Astrocyte of the hippocampus (primary cell): ENCODE data around the gene SPRTN.

ENCODE experiments used
- DNase-seq: peaks from one replicate; pipeline ENCODE4 v3.0.0; 2011; ENCODE audit warnings: low read depth, low spot score

The SPRTN gene

DNA sequence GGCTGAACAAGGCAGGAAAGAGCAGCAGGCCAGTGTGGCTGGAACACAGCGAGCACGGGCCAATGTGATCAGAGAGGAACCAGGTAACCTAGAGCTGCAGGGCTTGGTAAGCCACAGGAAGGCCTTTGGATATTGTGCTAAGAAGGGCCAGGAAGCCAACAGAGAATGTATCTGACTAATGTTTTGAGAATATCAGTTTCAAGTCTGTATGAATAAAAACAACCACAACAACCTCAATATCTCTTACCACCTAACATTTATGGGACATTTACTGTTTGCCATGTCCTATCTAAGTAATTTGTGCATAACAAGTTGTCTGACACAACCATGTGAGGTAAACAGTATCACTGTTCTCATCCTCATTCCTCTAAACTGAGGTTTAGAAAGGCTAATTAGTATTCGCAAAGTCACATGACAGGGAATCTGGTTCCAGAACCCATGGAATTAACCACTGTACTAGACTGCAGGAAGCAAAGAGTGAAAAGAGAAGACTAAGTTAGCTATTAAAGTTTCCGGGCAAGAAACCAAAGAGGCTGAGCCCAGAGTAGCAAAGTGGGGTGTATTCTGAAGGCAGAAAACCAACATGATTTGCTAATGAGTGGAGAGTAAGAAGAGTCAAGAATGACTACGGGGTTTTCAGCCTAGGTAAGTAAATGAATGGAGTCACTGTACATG is 38.9 kb downstream of the SPRTN start:
- DNase-seq = no peak

DNA sequence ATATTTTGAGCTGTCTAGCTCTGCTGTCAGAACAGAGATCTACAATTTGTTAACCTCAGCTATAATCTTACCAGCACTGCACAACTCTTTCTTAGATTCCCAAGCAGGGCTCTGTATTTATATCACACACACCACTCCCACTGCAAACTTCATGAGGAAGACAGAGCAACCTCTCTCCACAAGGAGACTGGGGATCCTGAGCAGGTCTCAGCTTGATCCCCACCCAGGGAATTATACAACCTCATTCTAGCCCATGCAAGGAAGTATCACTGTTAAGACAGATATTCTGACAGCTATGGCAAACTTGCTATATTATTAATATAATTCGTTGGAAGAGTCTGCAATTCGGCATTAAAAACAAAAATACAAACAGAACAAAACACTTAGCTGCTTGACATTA is 43.6 kb downstream of the SPRTN start:
- DNase-seq = no peak

DNA sequence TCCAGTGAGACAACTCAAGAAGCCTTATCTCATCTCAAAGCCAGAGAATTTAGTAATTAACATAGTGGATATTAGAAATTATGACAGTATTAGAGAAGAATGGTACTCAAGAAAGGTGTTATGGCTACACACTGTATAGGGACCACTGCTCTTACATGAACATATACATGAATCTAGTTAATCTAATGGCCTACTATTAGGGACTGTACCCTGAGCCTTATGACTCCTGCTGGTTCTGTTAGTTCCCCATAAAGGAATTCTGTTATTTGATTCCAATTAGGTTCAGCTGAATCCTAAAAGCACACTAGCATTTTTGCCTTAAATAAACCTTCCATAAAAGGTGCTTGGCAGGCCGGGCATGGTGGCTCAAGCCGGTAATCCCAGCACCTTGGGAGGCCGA is 44.3 kb downstream of the SPRTN start:
- no peak for DNase-seq

DNA sequence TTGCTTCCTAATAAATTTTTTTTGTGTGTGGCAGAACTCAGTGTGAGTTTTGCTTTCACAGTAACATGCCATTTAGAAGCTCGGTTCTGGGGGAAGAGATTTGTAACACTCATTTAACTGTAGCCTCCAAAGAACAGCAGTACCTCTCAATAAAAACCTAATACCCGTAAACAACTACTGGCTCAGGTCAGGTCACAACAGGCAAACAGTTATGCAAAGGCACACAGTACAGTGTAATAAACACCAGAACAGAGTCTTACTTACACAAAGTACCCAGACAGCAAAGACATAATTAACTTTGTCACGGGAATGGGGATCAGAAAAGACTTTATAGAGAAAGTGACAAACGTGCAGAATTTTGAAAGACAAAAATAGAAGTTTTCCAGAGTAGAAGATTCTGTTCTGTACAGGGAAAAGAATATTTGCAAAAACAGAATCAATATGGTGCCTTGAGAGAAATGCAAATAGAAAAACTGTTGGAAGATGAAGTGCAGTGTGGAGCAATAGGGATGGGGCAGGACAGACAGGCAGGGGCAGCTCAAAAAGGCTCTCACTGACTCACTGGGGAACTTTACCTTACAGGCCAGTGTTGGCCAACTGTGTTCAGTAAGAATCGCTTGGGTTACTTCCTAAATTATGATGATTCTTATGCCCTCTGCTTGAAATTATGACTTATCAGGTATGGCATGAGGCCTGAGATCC is 45.2 kb downstream of the SPRTN start:
- DNase-seq = no peak

DNA sequence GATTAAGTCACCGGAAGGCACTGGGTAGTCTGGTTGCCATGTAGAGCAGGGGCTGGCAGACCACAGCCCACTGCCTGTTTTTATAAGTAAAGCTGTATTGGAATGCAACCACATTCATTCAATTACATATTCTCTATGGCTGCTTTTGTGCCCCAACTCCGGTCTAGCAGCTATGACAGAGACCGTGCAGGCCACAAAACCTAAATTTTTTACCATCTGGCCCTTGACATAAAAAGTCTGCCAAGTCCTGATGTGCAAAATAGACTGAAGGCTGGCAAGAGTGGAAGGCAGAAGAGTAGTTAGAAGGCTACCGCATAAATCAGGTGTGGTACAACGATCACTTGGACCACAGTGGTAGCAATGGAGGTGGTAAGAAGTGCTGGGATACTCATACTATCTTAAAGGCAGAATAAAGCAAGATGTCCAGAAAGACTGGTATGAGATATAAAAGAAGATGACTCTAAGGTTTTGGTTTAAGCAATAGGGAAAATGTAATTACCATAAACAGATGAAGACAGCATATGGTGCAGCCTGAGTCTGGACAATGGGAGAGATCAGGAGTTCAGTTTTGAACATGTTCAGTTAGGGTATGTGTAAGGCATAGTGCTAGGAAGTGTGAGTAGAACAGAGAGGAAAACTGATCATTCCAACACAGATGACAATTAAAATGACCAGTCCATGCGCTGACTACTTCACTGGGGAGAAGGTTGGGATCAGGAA is 46.8 kb downstream of the SPRTN start:
- DNase-seq = peak; percentile 28

DNA sequence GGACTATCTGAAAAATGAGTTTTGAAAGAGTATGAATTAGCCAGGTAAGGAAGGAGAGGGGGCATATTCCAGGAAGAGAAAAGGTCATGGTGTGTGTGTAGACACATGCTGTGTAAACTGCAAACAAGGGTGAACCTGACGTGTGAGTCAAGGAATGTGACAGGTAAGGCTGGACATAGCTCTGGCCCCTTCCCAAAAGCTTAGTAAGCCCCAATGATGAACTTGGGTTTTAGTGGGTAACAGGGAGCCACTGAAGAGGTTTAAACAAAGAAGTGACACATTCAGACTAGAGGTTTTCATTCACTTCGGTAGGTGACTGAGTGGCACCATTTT is 47.3 kb downstream of the SPRTN start:
- peak; percentile 46 for DNase-seq

DNA sequence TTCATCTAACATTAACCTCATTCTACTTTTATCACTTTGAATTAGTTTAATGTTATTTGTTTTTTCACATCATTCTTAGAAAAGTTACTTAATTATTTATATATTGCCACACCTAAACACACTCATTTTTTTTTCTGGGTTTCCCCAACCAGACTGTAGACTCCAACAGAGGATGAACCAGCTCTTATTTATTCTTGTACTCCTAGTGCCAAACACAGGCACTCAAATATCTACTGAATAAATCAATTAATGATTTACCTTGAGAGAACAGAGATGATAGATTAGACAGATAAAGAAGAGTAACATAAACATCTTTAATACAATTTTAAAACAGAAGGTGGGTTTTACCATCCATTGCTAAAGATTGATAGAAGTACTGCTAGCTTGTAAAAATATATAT is 48.4 kb downstream of the SPRTN start:
- no peak for DNase-seq

DNA sequence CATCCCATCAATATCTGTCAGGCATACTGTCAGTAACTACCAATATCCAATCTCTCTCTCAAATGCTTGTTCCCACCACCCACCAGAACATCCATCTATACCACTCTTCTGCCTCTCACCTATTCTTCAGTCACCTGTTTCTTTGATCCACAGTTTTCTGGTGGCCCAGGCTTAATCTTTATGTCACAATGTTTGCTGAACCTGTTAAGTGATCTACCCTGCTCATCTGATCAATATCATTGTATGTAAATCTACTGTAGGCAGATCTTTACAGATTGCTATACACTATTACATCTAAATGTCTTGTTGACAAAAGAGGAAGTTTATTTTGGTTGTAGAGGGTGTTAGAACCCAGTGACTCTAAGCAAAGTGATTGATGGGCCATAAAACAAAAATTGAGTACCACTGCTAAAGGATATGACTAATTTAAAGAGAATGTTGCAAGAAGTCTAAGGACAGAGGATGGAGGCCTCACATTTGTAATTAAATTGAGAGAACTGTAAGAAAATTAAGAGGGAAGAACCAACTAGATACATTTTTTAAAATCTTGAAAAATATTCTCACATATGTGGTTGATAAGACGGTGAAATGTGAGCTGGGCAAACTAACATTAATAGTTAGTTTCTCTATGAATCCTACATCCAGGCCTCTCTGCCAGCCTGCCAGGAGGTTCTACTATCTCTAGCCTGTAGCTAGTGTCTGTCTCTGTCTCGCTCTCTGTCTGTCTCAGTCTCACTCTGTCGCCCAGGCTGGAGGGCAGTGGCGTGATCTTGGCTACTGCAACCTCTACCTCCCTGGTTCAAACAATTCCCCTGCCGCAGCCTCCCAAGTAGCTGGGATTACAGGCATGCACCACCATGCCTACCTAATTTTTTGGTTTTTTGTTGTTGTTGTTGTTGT is 49.9 kb downstream of the SPRTN start:
- no peak for DNase-seq

DNA sequence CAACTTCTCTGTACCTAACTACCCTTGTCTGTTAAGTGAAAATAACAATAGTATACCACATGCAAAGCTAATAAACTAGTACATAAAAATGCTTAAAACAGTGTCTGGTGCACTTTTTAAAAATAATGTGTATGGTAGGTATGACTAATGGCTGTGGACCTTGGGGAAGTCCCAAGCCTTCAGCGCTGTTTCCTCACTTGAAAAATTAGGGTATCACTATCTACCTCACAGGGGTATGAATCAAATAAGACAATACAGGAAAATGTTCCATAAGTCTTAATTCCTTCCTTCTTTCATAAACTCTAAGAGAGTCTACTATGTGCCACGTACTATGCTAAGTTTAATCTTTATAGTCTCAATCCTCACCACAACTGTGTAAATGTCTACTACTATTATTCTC is 52.0 kb downstream of the SPRTN start:
- DNase-seq = peak; percentile 44

DNA sequence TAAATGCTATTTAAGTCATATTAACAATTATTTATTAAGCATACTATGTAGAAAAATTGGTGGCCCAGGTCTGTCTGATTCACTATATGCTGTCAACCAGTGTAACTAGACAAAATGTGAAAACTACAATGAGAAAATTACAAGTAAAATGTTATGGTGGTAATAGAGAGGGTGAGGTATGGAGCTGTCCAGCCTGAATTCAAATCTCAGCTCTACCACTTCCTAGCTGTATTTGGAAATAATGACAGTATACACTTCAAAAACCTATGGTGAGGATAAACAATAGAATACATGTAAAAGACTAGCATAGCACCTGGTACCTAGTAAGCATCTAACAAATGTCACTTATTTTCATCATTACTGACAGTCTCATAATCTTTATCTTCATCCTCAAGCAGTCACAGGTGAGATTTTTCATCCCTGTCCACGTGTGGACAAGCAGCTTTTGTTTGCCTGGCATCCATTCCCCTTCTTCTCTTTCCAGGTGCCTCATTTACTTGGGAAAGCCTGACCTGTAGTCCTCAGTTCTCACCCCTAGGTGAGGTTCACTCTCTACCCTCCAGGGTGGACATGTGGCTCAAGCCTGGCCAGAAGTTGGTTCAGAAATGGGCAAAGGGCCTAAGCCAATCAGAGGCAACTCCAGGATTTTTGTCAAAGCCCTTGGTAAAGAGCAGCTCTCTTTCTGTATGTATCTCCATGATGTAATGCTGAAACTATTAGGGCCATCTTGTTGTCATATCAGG is 54.5 kb downstream of the SPRTN start:
- DNase-seq = no peak

DNA sequence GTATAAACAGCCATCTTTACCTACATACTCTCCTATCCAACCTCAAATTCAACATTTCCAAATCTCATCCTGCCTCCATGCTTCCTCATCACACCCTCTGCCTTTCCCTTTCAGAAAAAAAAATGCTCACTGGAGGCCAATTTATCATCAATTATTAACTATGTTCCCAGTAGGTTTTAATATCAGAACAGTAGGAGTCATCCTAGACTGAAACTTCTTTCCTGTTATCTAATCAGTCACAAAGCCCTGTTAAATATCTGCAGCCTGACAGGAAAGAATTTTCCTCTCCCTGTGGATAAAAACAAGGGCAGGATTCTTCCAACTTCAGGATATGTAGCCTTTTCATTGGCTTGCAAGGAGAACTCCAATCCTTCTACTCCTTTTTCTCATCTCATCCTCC is 55.6 kb downstream of the SPRTN start:
- DNase-seq = no peak

DNA sequence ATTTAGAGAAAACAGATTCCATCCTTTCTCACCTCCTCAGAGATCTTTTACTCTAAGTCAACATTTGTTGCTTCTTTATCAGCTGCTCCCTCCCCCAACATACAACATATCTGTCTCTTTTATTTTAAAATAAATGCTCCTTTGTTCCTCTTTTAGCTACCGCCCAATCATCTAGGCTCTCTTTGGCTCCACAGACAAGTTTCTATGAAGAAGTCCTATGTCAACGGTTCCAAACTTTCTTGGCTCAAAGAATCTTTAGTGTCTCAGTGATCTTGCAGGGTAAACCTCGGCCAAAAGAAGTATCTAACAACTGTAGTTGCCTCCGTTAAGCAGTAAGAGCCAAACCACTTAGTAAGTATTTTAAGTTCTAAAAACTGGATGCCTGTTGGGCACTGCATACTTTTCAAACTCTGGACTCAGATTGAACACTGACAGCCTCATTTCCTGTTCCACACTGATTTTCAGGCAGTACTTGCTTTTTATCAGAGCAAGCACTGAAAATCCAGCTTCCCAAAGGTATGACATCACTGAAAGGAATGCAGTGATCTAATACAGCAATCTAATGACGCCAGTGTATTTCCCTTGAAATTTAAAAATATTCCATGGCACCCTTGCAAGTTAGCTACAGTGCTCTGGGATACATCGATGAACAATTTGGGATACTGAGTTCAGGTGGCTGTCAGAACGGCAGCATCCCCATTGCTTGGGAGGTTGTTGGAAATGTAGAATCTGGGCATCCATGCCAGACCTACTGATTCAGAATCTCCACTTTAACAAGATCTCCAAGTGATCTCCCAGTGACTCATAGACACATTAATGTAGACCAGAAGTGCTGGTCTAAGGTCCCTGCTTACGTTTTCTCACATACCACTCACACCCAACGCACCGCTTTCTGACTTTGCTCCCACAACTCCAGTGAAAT is 57.2 kb downstream of the SPRTN start:
- peak; percentile 92 for DNase-seq

DNA sequence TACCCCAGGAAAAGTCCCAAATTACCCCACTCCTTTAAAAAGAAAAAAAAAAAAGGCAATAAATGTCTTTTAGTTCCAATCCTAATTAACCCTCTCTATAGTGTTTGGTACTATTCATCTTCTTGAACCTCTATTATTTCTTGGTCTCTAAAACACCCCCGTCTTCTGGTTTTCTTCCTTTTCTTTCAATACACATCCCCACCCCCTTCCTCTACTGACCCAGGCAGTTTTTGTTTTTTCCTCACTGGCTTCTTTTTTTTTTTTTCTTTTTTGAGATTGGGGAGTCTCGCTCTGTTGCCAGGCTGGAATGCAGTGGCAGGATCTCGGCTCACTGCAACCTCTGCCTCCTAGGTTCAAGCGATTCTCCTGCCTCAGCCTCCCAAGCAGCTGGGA is 57.9 kb downstream of the SPRTN start:
- DNase-seq = no peak

DNA sequence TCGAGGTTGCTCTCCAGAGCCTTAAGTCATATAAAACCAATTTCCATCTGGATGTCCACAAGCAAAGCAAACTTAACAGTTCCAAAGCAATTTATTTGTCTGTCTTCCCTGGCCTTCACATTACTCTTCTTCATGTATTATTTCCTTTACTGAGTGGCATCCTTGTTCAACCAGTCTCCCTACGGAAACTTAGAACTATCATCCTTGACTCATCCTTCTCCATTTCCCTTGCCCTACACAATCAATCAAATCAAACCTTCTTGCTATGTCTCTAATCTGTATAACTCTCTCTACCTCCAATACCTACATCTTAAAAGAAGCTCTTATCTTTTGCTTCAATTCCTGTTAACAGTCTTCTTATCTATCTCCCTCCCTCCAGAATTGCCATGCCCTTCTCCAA is 58.5 kb downstream of the SPRTN start:
- no peak for DNase-seq

DNA sequence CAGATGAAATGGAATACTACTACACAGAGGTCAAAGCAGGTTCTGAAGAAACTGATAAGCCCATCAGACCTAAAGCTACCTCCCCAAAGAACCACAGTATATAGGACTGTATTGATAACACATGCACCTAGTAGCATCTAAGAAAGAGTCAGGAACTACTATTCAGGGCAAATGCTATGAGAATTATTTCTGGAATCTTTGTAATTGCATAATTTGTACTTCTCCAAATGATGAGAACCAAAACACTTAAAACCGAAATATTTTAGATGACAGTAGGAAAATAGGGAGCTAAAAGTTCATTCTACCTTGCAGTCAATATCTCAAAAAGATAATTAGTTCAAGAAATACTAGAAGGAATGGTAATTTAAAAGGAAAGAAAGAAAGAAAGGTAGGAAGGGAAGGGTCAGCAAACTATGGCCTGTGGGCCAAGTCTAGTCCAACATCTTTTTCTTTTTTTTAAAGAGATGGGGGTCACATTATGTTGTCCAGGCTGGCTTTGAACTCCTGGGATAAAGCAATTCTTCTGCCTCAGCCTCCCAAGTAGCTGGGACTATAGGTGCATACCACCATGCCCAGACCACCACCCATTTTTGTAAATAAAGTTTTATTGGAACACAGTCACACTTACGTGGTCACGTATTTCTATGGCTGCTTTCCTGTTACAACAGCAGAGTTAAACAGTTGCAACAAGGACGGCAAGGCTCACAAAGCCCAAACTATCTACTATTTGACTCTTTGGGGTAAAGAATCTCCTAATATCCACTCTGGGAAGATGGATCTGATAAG is 60.0 kb downstream of the SPRTN start:
- no peak for DNase-seq

DNA sequence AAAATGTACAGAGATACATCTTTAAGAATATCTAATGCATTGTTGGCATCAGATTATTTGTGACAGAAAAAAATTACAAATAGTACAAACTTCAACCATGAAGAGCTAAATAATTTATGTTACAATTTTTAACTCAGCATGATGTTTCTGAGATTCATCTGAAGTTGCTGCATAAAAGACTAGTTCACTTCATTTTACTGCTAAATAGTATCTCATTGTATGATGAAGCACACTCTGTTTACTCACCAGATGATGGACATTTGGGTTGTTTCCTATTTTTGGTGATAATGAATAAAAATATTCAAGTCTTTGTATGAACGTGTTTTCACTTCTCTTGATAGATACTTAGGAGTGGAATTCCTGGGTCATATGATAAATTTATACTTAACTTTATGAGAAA is 63.4 kb downstream of the SPRTN start:
- DNase-seq = no peak

DNA sequence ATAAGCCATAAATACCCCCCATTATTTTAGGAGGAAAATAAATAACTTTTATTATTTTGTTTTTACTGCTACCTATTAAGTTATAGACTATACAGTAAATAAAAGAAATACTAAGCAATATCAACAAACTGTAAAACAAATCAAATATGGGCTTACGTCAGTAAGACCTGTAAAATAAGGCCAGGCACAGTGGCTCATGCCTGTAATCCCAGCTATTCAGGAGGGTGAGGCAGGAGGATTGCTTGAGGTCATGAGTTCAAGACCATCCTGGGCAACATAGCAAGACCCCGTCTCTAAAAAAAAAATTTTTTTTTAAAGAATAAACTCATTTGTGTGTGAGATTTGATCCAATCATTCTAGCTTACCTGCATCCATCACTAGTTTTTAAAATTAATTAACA is 66.2 kb downstream of the SPRTN start:
- DNase-seq = no peak
